K562 (cell line): ENCODE measurements around the gene MYO15B. TPM values are rescaled to one million over a fixed set of nuclear protein-coding genes. Genes with fewer than 3 reads are reported as not detected.

Experiments used
- CBFB ChIP-seq: sonication (generic); formaldehyde crosslinking; IDR thresholded peaks from 2 replicates; pipeline ENCODE4 v1.4.0; 2020; ENCODE audit warnings: mild to moderate bottlenecking, missing genetic modification reagents
- ERF ChIP-seq: fragments of 450-650 bp; formaldehyde crosslinking; IDR thresholded peaks from 2 replicates; pipeline ENCODE4 v1.4.0; 2020; ENCODE audit warnings: mild to moderate bottlenecking, mixed read lengths
- FOXK1 ChIP-seq: sonication (generic); formaldehyde crosslinking; IDR thresholded peaks from 2 replicates; pipeline ENCODE4 v1.8.0; 2022; ENCODE audit warnings: missing genetic modification reagents, mild to moderate bottlenecking, borderline replicate concordance
- HNRNPK ChIP-seq: fragments of 200-400 bp; formaldehyde crosslinking; IDR thresholded peaks from one replicate; pipeline ENCODE4 v1.6.1; 2018; ENCODE audit warnings: mild to moderate bottlenecking, low read depth, low read length; ENCODE audit not compliant: poor library complexity, severe bottlenecking
- NFRKB ChIP-seq: fragments of 450-650 bp; IDR thresholded peaks from 2 replicates; pipeline ENCODE4 v1.6.1; 2016; ENCODE audit warnings: low read depth
- RBM15 ChIP-seq: fragments of 200-400 bp; formaldehyde crosslinking; IDR thresholded peaks from 2 replicates; pipeline ENCODE4 v1.6.1; 2018; ENCODE audit warnings: mild to moderate bottlenecking, low read length, moderate library complexity; ENCODE audit not compliant: insufficient read depth
- RBM39 ChIP-seq: fragments of 200-400 bp; formaldehyde crosslinking; optimal IDR thresholded peaks from 2 replicates; pipeline ENCODE3; 2018; ENCODE audit warnings: low read depth, low read length
- SMARCB1 ChIP-seq: IDR thresholded peaks from 2 replicates; pipeline ENCODE4 v1.6.1; 2011; ENCODE audit warnings: improper control_type of control experiment, low read depth; ENCODE audit not compliant: insufficient read length
- USF1 ChIP-seq: sonication (generic); formaldehyde crosslinking; IDR thresholded peaks from 2 replicates; pipeline ENCODE4 v1.9.0; 2022; ENCODE audit warnings: mild to moderate bottlenecking, missing genetic modification reagents
- VEZF1 ChIP-seq: fragments of 200-800 bp; sonication (Bioruptor generic); IDR thresholded peaks from 2 replicates; pipeline ENCODE4 v1.6.1; 2017; ENCODE audit warnings: missing genetic modification characterization, missing compliant biosample characterization
- ZNF146 ChIP-seq: IDR thresholded peaks from one replicate; pipeline ENCODE4 v1.6.1; 2018; ENCODE audit warnings: missing compliant biosample characterization; ENCODE audit not compliant: unreplicated experiment
- ZNF395 ChIP-seq: fragments of 200-800 bp; sonication (Bioruptor generic); IDR thresholded peaks from 2 replicates; pipeline ENCODE4 v1.6.1; 2017; ENCODE audit warnings: missing genetic modification characterization, missing compliant biosample characterization
- ZSCAN32 ChIP-seq: fragments of 450-650 bp; formaldehyde crosslinking; IDR thresholded peaks from 2 replicates; pipeline ENCODE4 v1.4.0; 2020; ENCODE audit warnings: mild to moderate bottlenecking, moderate library complexity
- polyA plus RNA-seq, 8 experiments: library from polyadenylated mRNA; depleted of rRNA in 4 of 8; stranded (reverse) in 5 of 8; unstranded in 3 of 8; fragments of >200 nt; fragmentation: Nextera tagmentation in 2 of 8; fragmentation: Illumina TruSeq in 1 of 8; extraction: Ambion mirVana in 2 of 8; extraction: Trizol in 1 of 8; gene quantifications; 2 replicates each; pipeline versions ENCODE4 v1.2.1 to v1.2.3, GENCODE V29; 2011 to 2014; ENCODE audit warnings: inconsistent platforms in 1 of 8, missing spikeins in 1 of 8
- total RNA-seq, 7 experiments: library from RNA; depleted of rRNA in 6 of 7; stranded (reverse); fragments of >200 nt in 6 of 7; fragmentation: Illumina TruSeq in 2 of 7; extraction: Trizol in 2 of 7; gene quantifications; 2 replicates each; pipeline versions ENCODE4 v1.2.1 to v1.2.3, GENCODE V29; 2011 to 2021; ENCODE audit warnings: low replicate concordance in 1 of 7

MYO15B gene
- total and polyA plus RNA-seq, 9 of the 15 experiments (the other 6 are each of a cell fraction or from before 2014, with no cell fraction given): 0.05 to 3.1 (median 0.83) TPM; not detected in 2

- no peak for TF ChIP-seq ZSCAN32 (CRISPR knock-in tag)
- no peak for TF ChIP-seq NFRKB
- no peak for TF ChIP-seq RBM15
- no peak for TF ChIP-seq USF1 (CRISPR knock-in tag)
- TF ChIP-seq ZNF146 (CRISPR knock-in tag): no peak
- no peak for TF ChIP-seq HNRNPK
- 0 out of 2 replicates have a peak, but pooled peaks have one; percentile 36 for TF ChIP-seq ERF (CRISPR knock-in tag)
- TF ChIP-seq RBM39: no peak
- peak; percentile 85; the same call in 1 of the 2 replicates for TF ChIP-seq ZNF395 (CRISPR knock-in tag)
- no peak for TF ChIP-seq CBFB
- no peak for TF ChIP-seq VEZF1 (CRISPR knock-in tag)
- TF ChIP-seq FOXK1 (CRISPR knock-in tag): no peak
- TF ChIP-seq SMARCB1: no peak
These were observed 16.3 kb upstream of the MYO15B start (continued) for GRCh38 chr17:75571197-75571884.
